SK-N-SH treated with all-trans-retinoic acid at 6 μM for 48 hours (cell line): ENCODE results near the gene KCNA10.

ENCODE experiments used
- ATAC-seq: fragments of 200-7000 bp; cut with Tn5 transposase; 3 replicates; pipeline ENCODE4 v1.9.1; 2020; ENCODE audit warnings: mild to moderate bottlenecking, moderate library complexity
- ARNTL ChIP-seq: fragments of 450-650 bp; formaldehyde crosslinking; IDR thresholded peaks from 2 replicates; pipeline ENCODE4 v1.5.0; 2020; ENCODE audit warnings: low read depth, mild to moderate bottlenecking, moderate library complexity, borderline replicate concordance
- BACH2 ChIP-seq: fragments of 250-450 bp; sonication (Bioruptor Pico); IDR thresholded peaks from 2 replicates; pipeline ENCODE4 v1.9.0; 2021; ENCODE audit warnings: mild to moderate bottlenecking, borderline replicate concordance
- CSDC2 ChIP-seq: fragments of 250-450 bp; sonication (Bioruptor Pico); IDR thresholded peaks from 2 replicates; pipeline ENCODE4 v1.5.0; 2020; ENCODE audit warnings: mild to moderate bottlenecking, moderate library complexity
- ESRRG ChIP-seq: fragments of 250-450 bp; sonication (Bioruptor Pico); IDR thresholded peaks from 2 replicates; pipeline ENCODE4 v1.6.1; 2021; ENCODE audit warnings: mild to moderate bottlenecking
- GLIS3 ChIP-seq: fragments of 250-450 bp; sonication (Bioruptor Pico); IDR thresholded peaks from 2 replicates; pipeline ENCODE4 v1.5.0; 2020; ENCODE audit warnings: mild to moderate bottlenecking, moderate library complexity
- ISL1 ChIP-seq: fragments of 250-450 bp; sonication (Bioruptor Pico); IDR thresholded peaks from 2 replicates; pipeline ENCODE4 v2.1.2; 2022; ENCODE audit warnings: mild to moderate bottlenecking, moderate library complexity
- OSR1 ChIP-seq: fragments of 250-450 bp; sonication (Bioruptor Pico); IDR thresholded peaks from 2 replicates; pipeline ENCODE4 v1.8.0; 2022; ENCODE audit warnings: moderate library complexity, mild to moderate bottlenecking, inconsistent platforms
- PPARA ChIP-seq: fragments of 250-450 bp; sonication (Bioruptor Pico); IDR thresholded peaks from 2 replicates; pipeline ENCODE4 v1.5.0; 2020; ENCODE audit warnings: mild to moderate bottlenecking, borderline replicate concordance
- RARB ChIP-seq: fragments of 250-450 bp; sonication (Bioruptor Pico); IDR thresholded peaks from 2 replicates; pipeline ENCODE4 v1.8.0; 2021; ENCODE audit warnings: mild to moderate bottlenecking, moderate library complexity
- SNAI2 ChIP-seq: fragments of 250-450 bp; sonication (Bioruptor Pico); IDR thresholded peaks from 2 replicates; pipeline ENCODE4 v1.5.0; 2020; ENCODE audit warnings: mild to moderate bottlenecking, moderate library complexity
- TCF4 ChIP-seq: fragments of 250-450 bp; sonication (Bioruptor Pico); IDR thresholded peaks from 2 replicates; pipeline ENCODE4 v1.8.0; 2021; ENCODE audit warnings: mild to moderate bottlenecking, moderate library complexity, borderline replicate concordance
- TOX ChIP-seq: fragments of 250-450 bp; sonication (Bioruptor Pico); IDR thresholded peaks from 2 replicates; pipeline ENCODE4 v1.8.0; 2021; ENCODE audit warnings: mild to moderate bottlenecking, moderate library complexity, borderline replicate concordance
- ZC3H10 ChIP-seq: fragments of 250-450 bp; sonication (Bioruptor Pico); IDR thresholded peaks from 2 replicates; pipeline ENCODE4 v1.5.1; 2021; ENCODE audit warnings: mild to moderate bottlenecking, moderate library complexity
- ZFP30 ChIP-seq: fragments of 450-650 bp; formaldehyde crosslinking; IDR thresholded peaks from 2 replicates; pipeline ENCODE4 v1.5.0; 2022; ENCODE audit warnings: mild to moderate bottlenecking, moderate library complexity
- ZNF565 ChIP-seq: fragments of 450-650 bp; formaldehyde crosslinking; conservative IDR thresholded peaks from 2 replicates; pipeline ENCODE4 v1.5.0; 2020; ENCODE audit warnings: low read depth, mild to moderate bottlenecking, moderate library complexity
- ZNF70 ChIP-seq: fragments of 450-650 bp; formaldehyde crosslinking; IDR thresholded peaks from 2 replicates; pipeline ENCODE4 v1.5.0; 2020; ENCODE audit warnings: mild to moderate bottlenecking, moderate library complexity
- ZNF8 ChIP-seq: fragments of 450-650 bp; formaldehyde crosslinking; IDR thresholded peaks from 2 replicates; pipeline ENCODE4 v1.5.0; 2020; ENCODE audit warnings: mild to moderate bottlenecking, moderate library complexity
- TF ChIP-seq, protein P1 (sequence below): fragments of 250-450 bp; sonication (Bioruptor Pico); IDR thresholded peaks from 2 replicates; pipeline ENCODE4 v1.5.1; 2021; ENCODE audit warnings: mild to moderate bottlenecking, moderate library complexity
- TF ChIP-seq, protein P2 (sequence below): fragments of 250-450 bp; sonication (Bioruptor Pico); IDR thresholded peaks from 2 replicates; pipeline ENCODE4 v1.5.0; 2020; ENCODE audit warnings: mild to moderate bottlenecking, moderate library complexity
- TF ChIP-seq, protein P3 (sequence below): fragments of 250-450 bp; sonication (Bioruptor Pico); IDR thresholded peaks from 2 replicates; pipeline ENCODE4 v1.5.1; 2020; ENCODE audit warnings: low read depth, mild to moderate bottlenecking, moderate library complexity
- TF ChIP-seq, protein P4 (sequence below): fragments of 250-450 bp; sonication (Bioruptor Pico); IDR thresholded peaks from 2 replicates; pipeline ENCODE4 v1.8.0; 2021; ENCODE audit warnings: low read depth, mild to moderate bottlenecking, moderate library complexity, borderline replicate concordance

Gene KCNA10

DNA sequence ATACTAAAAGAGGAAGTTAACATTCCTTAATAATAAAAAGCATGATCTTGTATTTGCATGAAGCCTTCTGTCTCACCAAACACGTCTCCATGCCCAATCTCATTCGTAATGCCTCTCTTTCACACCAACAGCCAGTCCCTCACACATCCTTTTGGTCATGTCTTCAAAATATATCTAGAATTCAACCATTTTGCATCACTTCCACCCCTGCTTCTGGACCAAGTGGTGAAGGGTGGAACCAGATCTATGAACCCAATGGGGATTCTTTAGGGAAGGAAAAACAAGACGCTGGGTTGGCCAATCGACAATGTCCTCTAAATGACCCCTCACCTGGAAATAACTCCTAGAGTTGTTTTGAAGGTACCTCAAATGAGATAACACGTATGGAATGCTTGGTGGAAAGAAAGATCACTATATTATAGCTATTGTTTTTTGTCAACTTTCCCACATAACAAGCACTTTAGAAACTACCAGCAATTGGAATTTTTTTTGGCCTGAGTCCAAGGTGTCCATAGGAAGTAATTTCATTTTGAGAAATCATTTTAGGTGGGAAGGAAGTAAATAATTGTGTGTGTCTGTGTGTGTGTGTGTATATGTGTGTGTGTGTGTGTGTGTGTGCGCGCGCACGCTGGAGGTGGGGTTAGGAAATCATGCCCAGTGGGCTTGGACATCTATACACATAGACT, at the start of gene KCNA10:
Gene KCNA10 (minus strand): TSS at position 51 of the 686 bp plus-strand sequence. CDS start 388 bp downstream, outside the sequence.
- no peak for ATAC-seq
- TF ChIP-seq BACH2 (CRISPR knock-in tag) = no peak
- no peak for TF ChIP-seq PPARA (CRISPR knock-in tag)
- TF ChIP-seq ZNF8 (CRISPR knock-in tag) = no peak
- no peak for TF ChIP-seq ZC3H10 (CRISPR knock-in tag)
- TF ChIP-seq ZFP30 (CRISPR knock-in tag) = no peak
- TF ChIP-seq, protein P1, sequence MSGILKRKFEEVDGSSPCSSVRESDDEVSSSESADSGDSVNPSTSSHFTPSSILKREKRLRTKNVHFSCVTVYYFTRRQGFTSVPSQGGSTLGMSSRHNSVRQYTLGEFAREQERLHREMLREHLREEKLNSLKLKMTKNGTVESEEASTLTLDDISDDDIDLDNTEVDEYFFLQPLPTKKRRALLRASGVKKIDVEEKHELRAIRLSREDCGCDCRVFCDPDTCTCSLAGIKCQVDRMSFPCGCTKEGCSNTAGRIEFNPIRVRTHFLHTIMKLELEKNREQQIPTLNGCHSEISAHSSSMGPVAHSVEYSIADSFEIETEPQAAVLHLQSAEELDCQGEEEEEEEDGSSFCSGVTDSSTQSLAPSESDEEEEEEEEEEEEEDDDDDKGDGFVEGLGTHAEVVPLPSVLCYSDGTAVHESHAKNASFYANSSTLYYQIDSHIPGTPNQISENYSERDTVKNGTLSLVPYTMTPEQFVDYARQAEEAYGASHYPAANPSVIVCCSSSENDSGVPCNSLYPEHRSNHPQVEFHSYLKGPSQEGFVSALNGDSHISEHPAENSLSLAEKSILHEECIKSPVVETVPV (CRISPR knock-in tag) = no peak
- no peak for TF ChIP-seq TCF4 (CRISPR knock-in tag)
- no peak for TF ChIP-seq CSDC2
- TF ChIP-seq TOX (CRISPR knock-in tag) = no peak
- TF ChIP-seq RARB (CRISPR knock-in tag) = no peak
- no peak for TF ChIP-seq ZNF70
- no peak for TF ChIP-seq OSR1 (CRISPR knock-in tag)
- TF ChIP-seq, protein P2, sequence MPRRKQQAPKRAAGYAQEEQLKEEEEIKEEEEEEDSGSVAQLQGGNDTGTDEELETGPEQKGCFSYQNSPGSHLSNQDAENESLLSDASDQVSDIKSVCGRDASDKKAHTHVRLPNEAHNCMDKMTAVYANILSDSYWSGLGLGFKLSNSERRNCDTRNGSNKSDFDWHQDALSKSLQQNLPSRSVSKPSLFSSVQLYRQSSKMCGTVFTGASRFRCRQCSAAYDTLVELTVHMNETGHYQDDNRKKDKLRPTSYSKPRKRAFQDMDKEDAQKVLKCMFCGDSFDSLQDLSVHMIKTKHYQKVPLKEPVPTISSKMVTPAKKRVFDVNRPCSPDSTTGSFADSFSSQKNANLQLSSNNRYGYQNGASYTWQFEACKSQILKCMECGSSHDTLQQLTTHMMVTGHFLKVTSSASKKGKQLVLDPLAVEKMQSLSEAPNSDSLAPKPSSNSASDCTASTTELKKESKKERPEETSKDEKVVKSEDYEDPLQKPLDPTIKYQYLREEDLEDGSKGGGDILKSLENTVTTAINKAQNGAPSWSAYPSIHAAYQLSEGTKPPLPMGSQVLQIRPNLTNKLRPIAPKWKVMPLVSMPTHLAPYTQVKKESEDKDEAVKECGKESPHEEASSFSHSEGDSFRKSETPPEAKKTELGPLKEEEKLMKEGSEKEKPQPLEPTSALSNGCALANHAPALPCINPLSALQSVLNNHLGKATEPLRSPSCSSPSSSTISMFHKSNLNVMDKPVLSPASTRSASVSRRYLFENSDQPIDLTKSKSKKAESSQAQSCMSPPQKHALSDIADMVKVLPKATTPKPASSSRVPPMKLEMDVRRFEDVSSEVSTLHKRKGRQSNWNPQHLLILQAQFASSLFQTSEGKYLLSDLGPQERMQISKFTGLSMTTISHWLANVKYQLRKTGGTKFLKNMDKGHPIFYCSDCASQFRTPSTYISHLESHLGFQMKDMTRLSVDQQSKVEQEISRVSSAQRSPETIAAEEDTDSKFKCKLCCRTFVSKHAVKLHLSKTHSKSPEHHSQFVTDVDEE (CRISPR knock-in tag) = no peak
- TF ChIP-seq, protein P3, sequence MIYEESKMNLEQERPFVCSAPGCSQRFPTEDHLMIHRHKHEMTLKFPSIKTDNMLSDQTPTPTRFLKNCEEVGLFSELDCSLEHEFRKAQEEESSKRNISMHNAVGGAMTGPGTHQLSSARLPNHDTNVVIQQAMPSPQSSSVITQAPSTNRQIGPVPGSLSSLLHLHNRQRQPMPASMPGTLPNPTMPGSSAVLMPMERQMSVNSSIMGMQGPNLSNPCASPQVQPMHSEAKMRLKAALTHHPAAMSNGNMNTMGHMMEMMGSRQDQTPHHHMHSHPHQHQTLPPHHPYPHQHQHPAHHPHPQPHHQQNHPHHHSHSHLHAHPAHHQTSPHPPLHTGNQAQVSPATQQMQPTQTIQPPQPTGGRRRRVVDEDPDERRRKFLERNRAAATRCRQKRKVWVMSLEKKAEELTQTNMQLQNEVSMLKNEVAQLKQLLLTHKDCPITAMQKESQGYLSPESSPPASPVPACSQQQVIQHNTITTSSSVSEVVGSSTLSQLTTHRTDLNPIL = no peak
- TF ChIP-seq SNAI2 (CRISPR knock-in tag) = no peak
- no peak for TF ChIP-seq ZNF565

DNA sequence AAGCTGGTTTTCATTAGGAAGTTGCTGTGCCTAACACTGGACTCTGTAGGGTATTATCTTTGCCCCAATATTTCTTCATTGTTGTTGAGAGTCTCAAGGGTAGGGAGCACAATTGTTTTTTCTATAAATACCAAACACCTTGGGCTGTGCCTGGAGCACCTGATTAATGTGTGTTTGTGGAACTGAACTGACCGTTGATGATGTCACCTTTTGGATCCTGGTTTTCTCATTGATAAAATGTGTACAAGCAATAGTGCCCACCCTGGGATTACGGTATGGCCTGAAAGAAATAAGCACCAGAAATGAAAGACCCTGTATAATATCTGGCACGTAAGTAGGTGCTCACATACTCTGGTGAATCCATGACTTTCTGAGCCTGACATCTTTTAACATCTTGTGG, 47.9 kb upstream of the KCNA10 start:
- ATAC-seq = no peak
- no peak for TF ChIP-seq ZNF70
- TF ChIP-seq, protein P2 (CRISPR knock-in tag) = no peak

DNA sequence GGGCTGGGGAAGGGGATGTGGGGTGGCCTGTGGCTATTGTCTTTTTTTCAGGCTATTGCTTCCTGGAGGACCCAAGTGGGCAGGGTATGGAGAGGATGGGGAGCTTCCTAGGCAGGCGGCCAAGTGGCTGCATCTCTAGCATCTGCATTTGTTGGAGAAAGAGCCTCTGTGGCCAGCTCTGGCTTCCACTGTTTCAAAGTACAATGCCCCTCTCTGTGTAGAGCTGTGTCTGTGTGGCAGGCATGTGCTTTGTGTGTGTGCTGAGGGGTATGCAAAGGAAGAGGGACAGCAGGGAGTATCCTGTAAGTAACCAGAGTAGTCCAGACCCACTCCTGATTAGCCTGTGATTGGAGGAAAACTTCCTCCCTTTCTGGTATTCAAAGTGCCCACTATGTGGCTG, 46.6 kb upstream of the KCNA10 start:
- no peak for ATAC-seq
- TF ChIP-seq, protein P4, sequence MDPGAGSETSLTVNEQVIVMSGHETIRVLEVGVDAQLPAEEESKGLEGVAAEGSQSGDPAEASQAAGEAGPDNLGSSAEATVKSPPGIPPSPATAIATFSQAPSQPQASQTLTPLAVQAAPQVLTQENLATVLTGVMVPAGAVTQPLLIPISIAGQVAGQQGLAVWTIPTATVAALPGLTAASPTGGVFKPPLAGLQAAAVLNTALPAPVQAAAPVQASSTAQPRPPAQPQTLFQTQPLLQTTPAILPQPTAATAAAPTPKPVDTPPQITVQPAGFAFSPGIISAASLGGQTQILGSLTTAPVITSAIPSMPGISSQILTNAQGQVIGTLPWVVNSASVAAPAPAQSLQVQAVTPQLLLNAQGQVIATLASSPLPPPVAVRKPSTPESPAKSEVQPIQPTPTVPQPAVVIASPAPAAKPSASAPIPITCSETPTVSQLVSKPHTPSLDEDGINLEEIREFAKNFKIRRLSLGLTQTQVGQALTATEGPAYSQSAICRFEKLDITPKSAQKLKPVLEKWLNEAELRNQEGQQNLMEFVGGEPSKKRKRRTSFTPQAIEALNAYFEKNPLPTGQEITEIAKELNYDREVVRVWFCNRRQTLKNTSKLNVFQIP (CRISPR knock-in tag) = no peak
- TF ChIP-seq ZNF8 (CRISPR knock-in tag) (no peak), GLIS3 (CRISPR knock-in tag) (no peak), ARNTL (CRISPR knock-in tag) (no peak), ISL1 (CRISPR knock-in tag) (no peak), PPARA (CRISPR knock-in tag) (no peak), ZNF70 (no peak), TOX (CRISPR knock-in tag) (no peak), SNAI2 (CRISPR knock-in tag) (no peak), CSDC2 (no peak), RARB (CRISPR knock-in tag) (no peak), BACH2 (CRISPR knock-in tag) (no peak), ZNF565 (no peak), ESRRG (CRISPR knock-in tag) (no peak), ZC3H10 (CRISPR knock-in tag) (no peak)
- TF ChIP-seq, protein P3 = no peak
- TF ChIP-seq, protein P2 (CRISPR knock-in tag) = no peak
